PFSK-1 (cell line): ENCODE results near the gene MPP2.

Experiments
- FOXP2 ChIP-seq: optimal IDR thresholded peaks from 2 replicates; pipeline ENCODE3; 2011; ENCODE audit warnings: borderline replicate concordance, control low read depth, inconsistent platforms; ENCODE audit not compliant: insufficient read depth; ENCODE audit errors: extremely low read length, extremely low read depth
- POLR2AphosphoS5 ChIP-seq: IDR thresholded peaks from 2 replicates; pipeline ENCODE4 v1.6.1; 2012; ENCODE audit warnings: low read depth, mild to moderate bottlenecking, control low read depth, low read length, moderate library complexity
- REST ChIP-seq, 2 experiments: IDR thresholded peaks; 2 replicates each; pipeline versions ENCODE4 v1.6.1 to v1.8.0; 2011 to 2012; ENCODE audit warnings: low read depth in 2 of 2, low read length in 2 of 2, control low read depth in 1 of 2, inconsistent platforms in 1 of 2, mild to moderate bottlenecking in 1 of 2, moderate library complexity in 1 of 2; ENCODE audit not compliant: insufficient read depth in 1 of 2
- SIN3A ChIP-seq: IDR thresholded peaks from 2 replicates; pipeline ENCODE4 v1.6.1; 2012; ENCODE audit warnings: mild to moderate bottlenecking, low read length, moderate library complexity, borderline replicate concordance; ENCODE audit not compliant: insufficient read depth
- TAF1 ChIP-seq: IDR thresholded peaks from 2 replicates; pipeline ENCODE4 v1.6.1; 2012; ENCODE audit warnings: low read length, control low read depth, borderline replicate concordance; ENCODE audit not compliant: insufficient read depth

The MPP2 gene

GRCh38 chr17:43848601-43849000, 58.7 kb downstream of the MPP2 start:
- no peak for TF ChIP-seq TAF1
- no peak for TF ChIP-seq SIN3A
- TF ChIP-seq FOXP2 = no peak
- no peak for TF ChIP-seq REST (IDR thresholded peaks at IDR 0.05; ENCODE audit: insufficient read depth in 1 of 2, low read depth in 2 of 2, low read length in 2 of 2)
- TF ChIP-seq POLR2AphosphoS5 = no peak

DNA sequence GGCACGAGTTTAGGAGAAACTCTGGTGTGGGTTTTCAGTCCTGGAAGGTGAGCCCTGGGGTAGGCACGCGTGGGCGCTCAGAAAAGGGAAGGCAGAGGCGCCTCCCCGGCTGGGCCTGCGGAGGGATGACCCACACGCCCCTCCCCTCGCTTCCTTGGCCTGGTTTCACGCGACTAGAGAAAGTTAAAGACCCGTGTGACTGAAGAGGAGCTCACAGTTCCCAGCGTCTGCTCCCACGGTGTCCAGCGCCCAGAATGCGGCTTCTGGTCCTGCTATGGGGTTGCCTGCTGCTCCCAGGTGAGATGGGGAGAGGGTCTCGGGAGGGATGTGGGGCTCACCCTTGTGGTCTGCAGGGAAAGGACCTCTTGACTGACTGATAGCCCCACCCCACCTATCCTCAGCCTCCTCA, 60.4 kb downstream of the MPP2 start, which contains the start of gene CD300LG:
Gene CD300LG, plus strand, starts transcription at position 214 of the 409 bp plus-strand sequence. Its CDS starts 41 bp downstream, at position 255.
- TF ChIP-seq REST (IDR thresholded peaks at IDR 0.05; ENCODE audit: insufficient read depth in 1 of 2, low read depth in 2 of 2, low read length in 2 of 2) = no peak
- TF ChIP-seq POLR2AphosphoS5 = no peak
- no peak for TF ChIP-seq SIN3A
- no peak for TF ChIP-seq TAF1
- no peak for TF ChIP-seq FOXP2

DNA sequence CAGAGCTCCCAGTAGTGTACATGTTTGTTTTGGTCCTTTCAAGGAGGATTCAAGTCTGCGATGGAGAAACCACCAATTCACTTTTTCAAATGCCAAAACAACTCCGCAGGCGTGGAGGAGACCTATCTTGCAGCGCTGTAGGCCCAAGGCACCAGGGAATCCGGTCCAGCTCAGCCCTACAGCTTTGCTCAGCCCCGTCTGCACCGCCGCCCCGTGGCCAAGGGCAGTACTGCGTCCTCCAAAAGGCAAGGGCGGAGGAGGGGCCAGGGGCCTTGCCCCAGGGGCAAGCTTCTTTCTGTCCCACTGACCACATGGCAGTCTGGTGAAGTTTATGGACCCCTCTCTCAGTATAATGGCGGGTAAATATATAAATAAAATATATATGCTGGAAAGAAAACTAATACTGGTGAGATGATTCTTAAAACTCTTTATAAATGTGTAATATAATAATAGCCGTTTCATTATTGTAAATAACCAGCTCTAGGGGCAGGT, 61.1 kb downstream of the MPP2 start:
- TF ChIP-seq FOXP2 (peak; percentile 63), SIN3A (no peak)

- TF ChIP-seq TAF1 (no peak), SIN3A (no peak), FOXP2 (no peak), POLR2AphosphoS5 (no peak), REST (IDR thresholded peaks at IDR 0.05; ENCODE audit: insufficient read depth in 1 of 2, low read depth in 2 of 2, low read length in 2 of 2) (no peak)
These were observed 61.6 kb downstream of the MPP2 start for GRCh38 chr17:43845766-43846165.

GRCh38 chr17:43844241-43844640, 63.1 kb downstream of the MPP2 start:
- TF ChIP-seq FOXP2 = no peak
- no peak for TF ChIP-seq TAF1
- TF ChIP-seq REST (IDR thresholded peaks at IDR 0.05; ENCODE audit: insufficient read depth in 1 of 2, low read depth in 2 of 2, low read length in 2 of 2) = no peak
- no peak for TF ChIP-seq POLR2AphosphoS5
- TF ChIP-seq SIN3A = no peak
